Upper lobe of left lung (tissue), 4 donors: ENCODE data around the gene ABL1.

ENCODE experiments used
- CTCF ChIP-seq, 6 experiments: fragments of 450-650 bp in 4 of 6; fragments of 200-600 bp in 2 of 6; sonication (generic) in 2 of 6; IDR thresholded peaks; one replicate each; pipeline ENCODE4 v1.5.1; 2016 to 2019; ENCODE audit warnings: antibody characterized with exemption in 6 of 6
- EP300 ChIP-seq, 4 donors: sonication (generic); formaldehyde crosslinking; IDR thresholded peaks; one replicate each; pipeline ENCODE4 v1.5.1; 2017; ENCODE audit warnings: antibody characterized with exemption in 4 of 4, control low read depth in 2 of 4
- POLR2A ChIP-seq, 4 donors: fragments of 450-650 bp; IDR thresholded peaks; one replicate each; pipeline ENCODE4 v1.5.1; 2016 to 2017; ENCODE audit warnings: antibody characterized with exemption in 4 of 4, mild to moderate bottlenecking in 2 of 4
- POLR2AphosphoS5 ChIP-seq, 2 donors: sonication (generic); formaldehyde crosslinking; IDR thresholded peaks; one replicate each; pipeline ENCODE4 v1.5.1; 2017; ENCODE audit warnings: antibody characterized with exemption in 2 of 2

GRCh38 chr9:130839132-130840111, 4.4 kb downstream of the ABL1 start:
- TF ChIP-seq CTCF (IDR thresholded peaks at IDR 0.05) (no peak), POLR2A (IDR thresholded peaks at IDR 0.05) (no peak), EP300 (IDR thresholded peaks at IDR 0.05) (no peak), POLR2AphosphoS5 (IDR thresholded peaks at IDR 0.05) (no peak)
